Lung (tissue), 12 donors: ENCODE data around the gene TTC32. TPM values are rescaled to one million over a fixed set of nuclear protein-coding genes. Genes with fewer than 3 reads are reported as not detected.

ENCODE experiments used
- ATAC-seq: fragments of 200-7000 bp; cut with Tn5 transposase; one replicate; pipeline ENCODE4 v1.9.1; 2020; ENCODE audit warnings: moderate number of reproducible peaks; ENCODE audit not compliant: insufficient read depth, low FRiP score
- DNase-seq, 3 donors: peaks; one replicate each; pipeline ENCODE4 v3.0.0-alpha.2; 2013 to 2017
- H3K27ac ChIP-seq, 2 donors: one replicate each; pipeline ENCODE4 v1.5.1; 2013; ENCODE audit warnings: mild to moderate bottlenecking in 2 of 2, moderate library complexity in 2 of 2, control low read depth in 1 of 2, inconsistent platforms in 1 of 2, low read depth in 1 of 2, low read length in 1 of 2
- H3K27me3 ChIP-seq, 3 donors: one replicate each; pipeline ENCODE4 v1.5.1; 2013; ENCODE audit warnings: low read length in 2 of 3; ENCODE audit not compliant: control insufficient read depth in 3 of 3, insufficient read depth in 3 of 3
- H3K36me3 ChIP-seq, 4 donors: one replicate each; pipeline ENCODE4 v1.5.1; 2013; ENCODE audit warnings: low read length in 4 of 4, mild to moderate bottlenecking in 1 of 4, moderate library complexity in 1 of 4; ENCODE audit not compliant: control insufficient read depth in 4 of 4, insufficient read depth in 4 of 4
- H3K4me1 ChIP-seq, 5 donors: one replicate each; pipeline ENCODE4 v1.5.1; 2013; ENCODE audit warnings: low read length in 5 of 5, mild to moderate bottlenecking in 2 of 5, moderate library complexity in 1 of 5; ENCODE audit not compliant: control insufficient read depth in 5 of 5, insufficient read depth in 5 of 5
- H3K4me3 ChIP-seq: one replicate; pipeline ENCODE4 v1.5.1; 2013; ENCODE audit warnings: mild to moderate bottlenecking, control low read depth, moderate library complexity
- H3K9ac ChIP-seq, 2 donors: one replicate each; pipeline ENCODE4 v1.5.1; 2013; ENCODE audit warnings: low read length in 2 of 2, control low read depth in 1 of 2; ENCODE audit not compliant: insufficient read depth in 1 of 2
- H3K9me3 ChIP-seq, 4 donors: one replicate each; pipeline ENCODE4 v1.5.1; 2013; ENCODE audit warnings: low read length in 3 of 4, mild to moderate bottlenecking in 1 of 4, moderate library complexity in 1 of 4; ENCODE audit not compliant: control insufficient read depth in 4 of 4, insufficient read depth in 3 of 4
- WGBS, 2 donors: extraction: QIAGEN DNeasy Blood & Tissue Kit; methylation state at CpG; one replicate each; pipeline ENCODE4 v1.1.7; 2013; 5-methylcytosine and 5-hydroxymethylcytosine counted together
- polyA plus RNA-seq, 2 donors: library from polyadenylated mRNA; stranded (reverse); fragments of 200-250 nt; gene quantifications; one replicate each; pipeline ENCODE4 v1.2.1, GENCODE V29; 2013
- total RNA-seq, 2 donors: library from RNA; depleted of rRNA in 1 of 2; stranded (reverse); fragments of >200 nt in 1 of 2; gene quantifications; one replicate each; pipeline ENCODE4 v1.2.1, GENCODE V29; 2014 to 2021
- TF ChIP-seq, protein P1 (sequence below): IDR thresholded peaks from 2 replicates; pipeline ENCODE4 v1.5.1; 2012; ENCODE audit warnings: mild to moderate bottlenecking; ENCODE audit errors: control extremely low read depth, extremely low read depth
- donor health status: control.
- donor health status: control.
- donor health status: Bipolar disorder and iron deficiency.
- donor health status: healthy.
- donor health status: DM: yes; HTN: yes; CAD: no.

Gene TTC32
- total and polyA plus RNA-seq, 4 donors: 11.5 to 47.3 (median 16.2) TPM

DNA sequence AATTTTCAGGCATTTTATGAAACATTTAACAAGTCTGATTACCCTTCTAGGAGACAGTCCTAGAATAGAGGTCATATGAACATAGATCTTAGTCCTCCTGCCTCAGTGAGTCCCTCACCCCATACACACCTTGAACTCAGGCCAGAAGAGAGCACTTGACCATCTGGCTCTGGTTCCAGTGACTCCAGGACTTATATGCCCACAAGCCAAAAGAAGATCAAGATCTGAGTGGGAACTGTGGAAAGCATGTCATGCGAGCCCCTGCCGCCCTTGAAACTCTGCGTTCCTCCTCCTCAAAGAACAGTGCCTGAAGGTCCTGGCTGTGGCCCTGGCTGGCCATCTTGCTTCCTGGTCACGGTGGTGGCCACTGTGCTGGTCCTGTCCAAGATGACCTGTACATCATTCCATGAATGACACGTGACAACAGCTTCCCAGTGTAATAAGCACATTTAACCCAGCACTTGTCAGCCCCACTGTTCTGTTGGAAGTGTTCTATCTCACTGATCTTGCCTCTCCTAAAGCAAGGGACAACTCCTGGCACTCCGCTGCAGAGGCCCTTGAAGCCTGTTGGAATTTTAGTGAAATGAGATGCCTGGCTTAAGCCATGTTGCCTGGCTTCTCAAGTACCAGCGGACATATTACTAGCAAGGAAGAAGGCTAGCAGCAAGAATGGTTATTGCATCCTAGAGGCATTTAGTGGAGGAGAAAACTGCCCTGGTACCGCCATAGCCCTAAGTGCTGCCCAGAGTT is 17.6 kb downstream of the TTC32 start:
- DNase-seq (no peak), ATAC-seq (no peak)
- Histone ChIP-seq H3K27me3 (no peaks in the 10 kb centered on the region), H3K9ac (no peak overlapping the region), H3K36me3 (no peaks in the 10 kb centered on the region), H3K9me3 (no peaks in the 10 kb centered on the region), H3K4me1 (peaks cover 0 to 3% (median 0%) of the 10 kb centered on the region in 5 donors), H3K4me3 (no peak overlapping the region), H3K27ac (no peak overlapping the region)
- WGBS, 2 donors: 96 to 97% methylated on average over 8 of the region's 8 CpGs
- TF ChIP-seq, protein P1, sequence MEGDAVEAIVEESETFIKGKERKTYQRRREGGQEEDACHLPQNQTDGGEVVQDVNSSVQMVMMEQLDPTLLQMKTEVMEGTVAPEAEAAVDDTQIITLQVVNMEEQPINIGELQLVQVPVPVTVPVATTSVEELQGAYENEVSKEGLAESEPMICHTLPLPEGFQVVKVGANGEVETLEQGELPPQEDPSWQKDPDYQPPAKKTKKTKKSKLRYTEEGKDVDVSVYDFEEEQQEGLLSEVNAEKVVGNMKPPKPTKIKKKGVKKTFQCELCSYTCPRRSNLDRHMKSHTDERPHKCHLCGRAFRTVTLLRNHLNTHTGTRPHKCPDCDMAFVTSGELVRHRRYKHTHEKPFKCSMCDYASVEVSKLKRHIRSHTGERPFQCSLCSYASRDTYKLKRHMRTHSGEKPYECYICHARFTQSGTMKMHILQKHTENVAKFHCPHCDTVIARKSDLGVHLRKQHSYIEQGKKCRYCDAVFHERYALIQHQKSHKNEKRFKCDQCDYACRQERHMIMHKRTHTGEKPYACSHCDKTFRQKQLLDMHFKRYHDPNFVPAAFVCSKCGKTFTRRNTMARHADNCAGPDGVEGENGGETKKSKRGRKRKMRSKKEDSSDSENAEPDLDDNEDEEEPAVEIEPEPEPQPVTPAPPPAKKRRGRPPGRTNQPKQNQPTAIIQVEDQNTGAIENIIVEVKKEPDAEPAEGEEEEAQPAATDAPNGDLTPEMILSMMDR: no peak

DNA sequence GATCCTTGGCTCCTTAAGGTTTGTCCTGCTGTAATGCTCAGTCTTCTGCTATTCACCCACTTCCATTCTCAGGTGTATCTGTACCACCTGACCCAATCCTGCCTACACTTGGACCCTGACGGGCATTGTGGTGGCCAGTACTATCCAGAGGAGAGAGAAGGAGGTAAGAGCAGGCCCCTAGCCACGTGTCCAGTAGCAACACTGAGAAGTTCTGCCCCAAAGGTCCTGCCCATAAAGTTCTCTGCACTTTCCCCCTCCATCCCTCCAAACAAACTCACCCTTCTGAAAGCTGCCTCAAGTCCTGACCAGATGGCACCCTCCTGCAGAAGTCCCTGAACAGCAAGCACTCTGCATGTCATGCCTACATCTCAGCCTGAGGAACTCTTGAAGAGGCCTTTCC is 18.3 kb downstream of the TTC32 start:
- ATAC-seq (no peak), DNase-seq (no peak)
- TF ChIP-seq, protein P1: no peak
- Histone ChIP-seq H3K9me3 (no peaks in the 10 kb centered on the region), H3K27me3 (no peaks in the 10 kb centered on the region), H3K27ac (no peak overlapping the region), H3K36me3 (no peaks in the 10 kb centered on the region), H3K4me3 (no peak overlapping the region), H3K9ac (no peak overlapping the region), H3K4me1 (peaks cover 0 to 2% (median 0%) of the 10 kb centered on the region in 5 donors)
- WGBS, 2 donors: 50 to 57% methylated on average over 2 of the region's 2 CpGs

DNA sequence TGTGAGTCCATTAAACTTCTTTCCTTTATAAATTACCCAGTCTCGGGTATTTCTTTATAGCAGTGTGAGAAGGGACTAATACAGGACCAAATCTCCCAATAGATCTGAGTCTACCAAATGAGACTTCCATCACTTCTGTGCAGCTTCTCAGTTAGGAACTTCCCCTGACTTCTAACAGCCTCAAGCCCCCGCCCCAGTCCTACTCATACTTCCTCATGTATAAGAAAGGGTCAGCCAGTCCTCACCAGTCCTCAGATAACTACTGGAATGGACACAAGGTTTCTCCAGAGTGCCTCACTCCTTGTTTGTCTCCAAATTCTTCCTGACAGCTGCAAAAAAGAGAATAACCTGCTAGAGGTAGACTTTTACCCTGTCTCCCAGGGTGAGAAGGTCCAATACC is 19.5 kb downstream of the TTC32 start:
- TF ChIP-seq, protein P1: no peak
- DNase-seq (no peak), ATAC-seq (no peak)
- WGBS, 2 donors: 86 to 94% methylated on average over 2 of the region's 2 CpGs
- H3K36me3 ChIP-seq: no peaks in the 10 kb centered on the region
- no peaks in the 10 kb centered on the region for H3K9me3 ChIP-seq
- H3K4me3 ChIP-seq: no peak overlapping the region
- no peak overlapping the region for H3K27ac ChIP-seq
- peaks cover 0 to 2% (median 0%) of the 10 kb centered on the region in 5 donors for H3K4me1 ChIP-seq
- H3K27me3 ChIP-seq: no peaks in the 10 kb centered on the region
- H3K9ac ChIP-seq: no peak overlapping the region

DNA sequence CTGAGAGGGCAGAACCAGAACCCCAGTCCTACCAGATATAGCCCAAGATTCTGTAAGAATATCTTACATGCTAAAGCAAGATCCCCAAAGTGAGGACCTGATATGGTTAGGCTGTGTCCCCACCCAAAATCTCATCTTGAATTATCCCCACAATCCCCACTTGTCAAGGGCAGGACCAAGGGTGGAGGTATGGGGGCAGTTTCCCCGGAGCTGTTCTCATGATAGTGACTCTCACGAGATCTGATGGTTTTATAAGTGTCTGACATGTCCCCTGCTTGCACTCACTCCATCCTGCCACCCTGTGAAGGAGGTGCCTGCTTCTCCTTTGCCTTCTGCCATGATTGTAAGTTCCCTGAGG is 19.9 kb downstream of the TTC32 start:
- no peak for DNase-seq
- no peaks in the 10 kb centered on the region for H3K36me3 ChIP-seq
- no peak for ATAC-seq
- H3K9ac ChIP-seq: no peak overlapping the region
- H3K4me1 ChIP-seq: peaks cover 0 to 2% (median 0%) of the 10 kb centered on the region in 5 donors
- TF ChIP-seq, protein P1: no peak
- no peaks in the 10 kb centered on the region for H3K9me3 ChIP-seq
- H3K27me3 ChIP-seq: no peaks in the 10 kb centered on the region
- 43 to 84% methylated on average over 2 of the region's 2 CpGs for WGBS, 2 donors
- no peak overlapping the region for H3K27ac ChIP-seq
- no peak overlapping the region for H3K4me3 ChIP-seq
